ENCODE results near the gene CDC42EP3.

GRCh38 chr2:37665604-37666362, 5.7 kb downstream of the CDC42EP3 start:
- no peak for TF ChIP-seq POLR2A (IDR thresholded peaks at IDR 0.05; ENCODE audit: low read length)
- TF ChIP-seq GATA1 (IDR thresholded peaks at IDR 0.05; ENCODE audit: low read depth, low read length) = no peak

Measured in erythroblast (primary cell).